ENCODE measurements around the gene SLC5A1.

Gene SLC5A1

DNA sequence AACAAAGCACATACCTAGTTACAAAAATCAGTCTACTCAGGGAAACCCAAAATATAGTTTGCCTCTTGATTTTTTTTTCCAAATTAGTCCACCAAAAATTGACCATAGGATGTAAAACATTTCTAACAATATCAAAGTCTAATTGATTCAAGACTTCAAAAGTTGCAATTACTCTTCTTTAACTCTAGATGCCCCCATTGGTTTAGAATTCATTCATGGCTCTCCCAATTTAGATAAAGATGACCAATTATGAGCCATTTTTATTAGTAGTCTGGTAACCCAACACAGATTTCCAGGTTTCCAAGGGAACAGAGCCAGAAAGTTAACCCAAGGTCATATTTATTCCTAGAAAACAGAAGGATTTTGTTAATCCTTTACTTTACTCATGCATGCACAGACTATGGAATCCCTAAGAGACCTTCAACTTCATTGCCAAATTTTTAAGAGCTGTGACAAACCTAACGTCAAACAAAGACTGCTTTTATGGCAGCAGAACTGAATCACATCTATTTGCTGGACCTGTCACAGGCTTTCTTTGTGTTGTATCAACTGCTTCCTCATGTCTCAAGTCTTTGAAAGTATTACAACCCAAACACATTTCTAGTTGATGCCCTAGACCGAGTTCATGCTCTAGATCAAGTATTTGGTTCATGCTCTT lies 60.7 kb downstream of the SLC5A1 start:
- Histone ChIP-seq H3K9ac (ENCODE audit: low read length) (no peak overlapping the region), H3K27ac (ENCODE audit: low read length) (no peak overlapping the region), H3K4me3 (ENCODE audit: low read length) (no peak overlapping the region), H3K4me1 (ENCODE audit: low read length) (no peaks in the 10 kb centered on the region), H3F3A (ENCODE audit: insufficient read depth, low read length) (no peaks in the 10 kb centered on the region), H3K79me2 (ENCODE audit: low read length) (no peaks in the 10 kb centered on the region), H3K4me2 (ENCODE audit: low read depth, low read length) (no peak overlapping the region), H3K27me3 (replicated peaks; ENCODE audit: insufficient read depth, low read length) (no peaks in the 10 kb centered on the region), H3K36me3 (replicated peaks; ENCODE audit: insufficient read depth, low read length) (no peaks in the 10 kb centered on the region), H2AFZ (ENCODE audit: low read length) (no peak overlapping the region), H3K9me2 (replicated peaks; ENCODE audit: insufficient read depth, low read length) (no peaks in the 10 kb centered on the region), H3K9me3 (replicated peaks; ENCODE audit: insufficient read depth, low read length) (no peaks in the 10 kb centered on the region), H4K20me1 (ENCODE audit: insufficient read depth, low read length) (no peaks in the 10 kb centered on the region)
- TF ChIP-seq, protein P1, sequence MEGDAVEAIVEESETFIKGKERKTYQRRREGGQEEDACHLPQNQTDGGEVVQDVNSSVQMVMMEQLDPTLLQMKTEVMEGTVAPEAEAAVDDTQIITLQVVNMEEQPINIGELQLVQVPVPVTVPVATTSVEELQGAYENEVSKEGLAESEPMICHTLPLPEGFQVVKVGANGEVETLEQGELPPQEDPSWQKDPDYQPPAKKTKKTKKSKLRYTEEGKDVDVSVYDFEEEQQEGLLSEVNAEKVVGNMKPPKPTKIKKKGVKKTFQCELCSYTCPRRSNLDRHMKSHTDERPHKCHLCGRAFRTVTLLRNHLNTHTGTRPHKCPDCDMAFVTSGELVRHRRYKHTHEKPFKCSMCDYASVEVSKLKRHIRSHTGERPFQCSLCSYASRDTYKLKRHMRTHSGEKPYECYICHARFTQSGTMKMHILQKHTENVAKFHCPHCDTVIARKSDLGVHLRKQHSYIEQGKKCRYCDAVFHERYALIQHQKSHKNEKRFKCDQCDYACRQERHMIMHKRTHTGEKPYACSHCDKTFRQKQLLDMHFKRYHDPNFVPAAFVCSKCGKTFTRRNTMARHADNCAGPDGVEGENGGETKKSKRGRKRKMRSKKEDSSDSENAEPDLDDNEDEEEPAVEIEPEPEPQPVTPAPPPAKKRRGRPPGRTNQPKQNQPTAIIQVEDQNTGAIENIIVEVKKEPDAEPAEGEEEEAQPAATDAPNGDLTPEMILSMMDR (IDR thresholded peaks at IDR 0.05; ENCODE audit: low read length), result peak; percentile 26
- TF ChIP-seq EZH2 (optimal IDR thresholded peaks at IDR 0.05; ENCODE audit: low read depth, low read length), result no peak
- no peak for DNase-seq

DNA sequence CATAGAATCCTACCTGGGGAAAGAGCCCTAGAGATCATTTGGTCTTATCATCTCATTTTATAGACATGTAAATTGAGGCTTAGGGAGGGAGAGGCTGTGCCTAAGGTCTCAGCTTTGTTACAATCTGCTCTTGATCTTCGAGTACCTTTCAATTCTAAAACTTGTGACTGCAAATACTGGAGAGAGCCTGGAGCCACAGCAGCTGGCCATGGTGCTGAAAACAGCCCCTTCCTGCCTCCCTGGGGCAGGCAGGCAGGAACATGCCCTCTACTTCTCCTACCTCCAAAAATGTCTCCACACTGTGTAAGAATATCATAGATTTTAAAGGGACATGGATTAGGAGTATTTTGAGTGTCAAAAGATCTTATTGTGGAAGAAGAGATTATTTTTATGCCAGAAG lies 63.9 kb downstream of the SLC5A1 start:
- Histone ChIP-seq H3K27ac (ENCODE audit: low read length) (no peak overlapping the region), H3K9me2 (replicated peaks; ENCODE audit: insufficient read depth, low read length) (no peaks in the 10 kb centered on the region), H3F3A (ENCODE audit: insufficient read depth, low read length) (no peaks in the 10 kb centered on the region), H3K4me3 (ENCODE audit: low read length) (no peak overlapping the region), H2AFZ (ENCODE audit: low read length) (no peak overlapping the region), H3K27me3 (replicated peaks; ENCODE audit: insufficient read depth, low read length) (no peaks in the 10 kb centered on the region), H3K36me3 (replicated peaks; ENCODE audit: insufficient read depth, low read length) (no peaks in the 10 kb centered on the region), H4K20me1 (ENCODE audit: insufficient read depth, low read length) (no peaks in the 10 kb centered on the region), H3K79me2 (ENCODE audit: low read length) (no peaks in the 10 kb centered on the region), H3K9ac (ENCODE audit: low read length) (no peak overlapping the region), H3K9me3 (replicated peaks; ENCODE audit: insufficient read depth, low read length) (no peaks in the 10 kb centered on the region), H3K4me2 (ENCODE audit: low read depth, low read length) (no peak overlapping the region), H3K4me1 (ENCODE audit: low read length) (no peaks in the 10 kb centered on the region)
- peak; percentile 28 for DNase-seq
- TF ChIP-seq, protein P1 (IDR thresholded peaks at IDR 0.05; ENCODE audit: low read length), result no peak
- TF ChIP-seq EZH2phosphoT487 (IDR thresholded peaks at IDR 0.05; ENCODE audit: low read length) (no peak), EZH2 (optimal IDR thresholded peaks at IDR 0.05; ENCODE audit: low read depth, low read length) (no peak)

DNA sequence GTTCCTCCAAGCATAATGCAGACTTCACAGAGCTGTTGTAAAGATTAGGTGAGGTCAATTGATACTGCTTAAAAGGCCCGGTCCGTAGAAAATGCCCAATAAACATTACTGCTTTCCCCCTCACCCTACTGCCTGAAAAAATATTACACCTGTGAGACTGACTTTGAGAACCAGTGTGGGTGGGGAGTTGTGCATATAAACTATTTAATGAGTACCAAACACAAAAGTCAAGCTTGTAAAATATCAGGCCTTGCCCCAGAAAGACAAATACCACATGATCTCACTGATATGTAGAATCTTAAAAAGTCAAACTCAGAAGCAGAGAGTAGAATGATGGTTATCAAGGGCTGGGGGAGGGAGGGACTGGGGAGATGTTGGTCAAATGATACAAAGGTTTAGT lies 69.3 kb downstream of the SLC5A1 start:
- no peak overlapping the region for H3K4me3 ChIP-seq (ENCODE audit: low read length)
- H3K9me3 ChIP-seq (replicated peaks; ENCODE audit: insufficient read depth, low read length), result no peaks in the 10 kb centered on the region
- TF ChIP-seq, protein P1 (IDR thresholded peaks at IDR 0.05; ENCODE audit: low read length), result no peak
- TF ChIP-seq EZH2 (optimal IDR thresholded peaks at IDR 0.05; ENCODE audit: low read depth, low read length) (no peak), EZH2phosphoT487 (IDR thresholded peaks at IDR 0.05; ENCODE audit: low read length) (no peak)
- no peaks in the 10 kb centered on the region for H3K27me3 ChIP-seq (replicated peaks; ENCODE audit: insufficient read depth, low read length)
- no peaks in the 10 kb centered on the region for H3F3A ChIP-seq (ENCODE audit: insufficient read depth, low read length)
- no peak overlapping the region for H3K4me2 ChIP-seq (ENCODE audit: low read depth, low read length)
- no peaks in the 10 kb centered on the region for H3K9me2 ChIP-seq (replicated peaks; ENCODE audit: insufficient read depth, low read length)
- H3K4me1 ChIP-seq (ENCODE audit: low read length), result no peaks in the 10 kb centered on the region
- no peak for DNase-seq
- H3K79me2 ChIP-seq (ENCODE audit: low read length), result no peaks in the 10 kb centered on the region
- no peak overlapping the region for H2AFZ ChIP-seq (ENCODE audit: low read length)
- H3K9ac ChIP-seq (ENCODE audit: low read length), result no peak overlapping the region
- H4K20me1 ChIP-seq (ENCODE audit: insufficient read depth, low read length), result no peaks in the 10 kb centered on the region
- no peaks in the 10 kb centered on the region for H3K36me3 ChIP-seq (replicated peaks; ENCODE audit: insufficient read depth, low read length)
- no peak overlapping the region for H3K27ac ChIP-seq (ENCODE audit: low read length)

Data from MM.1S (cell line).